ENCODE measurements around the gene CPNE1.
"Not testable (repeated sequence)": the region's sequence is repeated elsewhere in the genome, so short reads cannot be mapped to it uniquely, and the experiment has no call there.

Gene CPNE1

DNA sequence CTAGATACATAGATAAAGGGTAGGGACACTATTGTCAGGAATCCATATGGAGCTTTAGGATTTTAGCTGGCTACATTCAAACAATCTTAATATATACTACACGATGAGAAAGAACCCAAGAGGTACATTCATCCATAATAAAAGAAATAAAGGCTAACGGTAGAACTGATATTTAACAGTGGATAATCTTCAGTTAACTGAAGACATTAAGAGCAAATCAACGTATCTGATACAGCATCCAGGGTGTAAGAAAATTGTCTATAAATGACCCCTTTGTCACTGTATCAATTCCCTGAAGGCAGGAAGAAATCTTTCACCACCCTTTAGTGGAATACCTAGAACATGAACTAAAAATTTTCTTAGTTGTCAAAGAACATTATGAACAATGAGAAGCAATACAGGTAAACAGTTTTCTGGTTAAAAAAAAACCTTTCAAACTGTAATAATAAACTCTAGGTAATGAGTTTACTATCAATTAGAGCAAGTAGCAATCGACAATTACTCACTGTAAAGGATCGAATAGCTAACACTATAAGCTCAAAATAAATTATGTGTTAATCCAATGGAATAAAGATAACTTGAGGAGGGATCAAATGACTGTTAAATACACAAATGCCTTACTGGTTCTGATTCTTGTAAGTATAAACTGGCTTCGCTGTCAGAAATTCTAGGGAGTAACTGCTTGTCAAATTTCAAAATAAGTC lies 46.3 kb upstream of the CPNE1 start:
- H3K4me2 ChIP-seq (ENCODE audit: low read length) = peak overlapping the region; percentile 5
- no peak overlapping the region for H2AFZ ChIP-seq (ENCODE audit: low read depth, low read length)
- no peaks in the 10 kb centered on the region for H3K9me3 ChIP-seq (ENCODE audit: insufficient read depth, low read length)
- no peaks in the 10 kb centered on the region for H3K27me3 ChIP-seq (ENCODE audit: low read depth, low read length)
- peaks cover 77% of the 10 kb centered on the region for H3K36me3 ChIP-seq (replicated peaks; ENCODE audit: low read depth, low read length)
- no peak overlapping the region for H3K4me3 ChIP-seq (ENCODE audit: low read length)
- peaks cover 76% of the 10 kb centered on the region for H4K20me1 ChIP-seq (ENCODE audit: insufficient read depth, low read length)
- H3K9ac ChIP-seq (ENCODE audit: low read length) = no peak overlapping the region
- H3K79me2 ChIP-seq (ENCODE audit: low read length) = peaks cover 86% of the 10 kb centered on the region
- H3K27ac ChIP-seq (ENCODE audit: low read length) = peak overlapping the region; percentile 35
- TF ChIP-seq EZH2phosphoT487 (IDR thresholded peaks at IDR 0.05; ENCODE audit: low read depth) (no peak), CTCF (IDR thresholded peaks at IDR 0.05; ENCODE audit: low read depth, low read length) (no peak)
- peaks cover 26% of the 10 kb centered on the region for H3K4me1 ChIP-seq (ENCODE audit: low read length)

DNA sequence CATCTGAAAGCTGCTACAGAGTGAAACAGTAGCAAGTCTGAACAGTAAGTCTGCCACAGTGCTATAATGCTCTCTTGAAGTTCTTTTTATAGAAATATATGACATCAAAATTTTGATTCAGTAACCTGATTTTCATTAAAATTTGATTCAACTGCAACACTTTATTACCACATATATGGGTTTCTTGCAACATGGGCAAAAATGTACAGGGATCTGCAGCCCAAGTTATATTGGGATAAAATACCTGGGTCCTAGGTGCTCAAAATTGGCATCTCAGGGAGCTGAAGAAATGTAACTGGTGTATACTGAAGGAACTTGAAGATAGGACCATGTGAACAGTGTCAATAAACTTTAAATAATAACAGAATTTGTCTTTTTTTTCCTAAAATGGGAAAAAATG lies 45.3 kb upstream of the CPNE1 start:
- peaks cover 82% of the 10 kb centered on the region for H3K79me2 ChIP-seq (ENCODE audit: low read length)
- no peak overlapping the region for H3K27ac ChIP-seq (ENCODE audit: low read length)
- no peak overlapping the region for H3K9ac ChIP-seq (ENCODE audit: low read length)
- H3K4me3 ChIP-seq (ENCODE audit: low read length) = no peak overlapping the region
- no peak overlapping the region for H3K4me2 ChIP-seq (ENCODE audit: low read length)
- no peak overlapping the region for H2AFZ ChIP-seq (ENCODE audit: low read depth, low read length)
- peaks cover 75% of the 10 kb centered on the region for H4K20me1 ChIP-seq (ENCODE audit: insufficient read depth, low read length)
- TF ChIP-seq EZH2phosphoT487 (IDR thresholded peaks at IDR 0.05; ENCODE audit: low read depth) (no peak), CTCF (IDR thresholded peaks at IDR 0.05; ENCODE audit: low read depth, low read length) (no peak)
- H3K36me3 ChIP-seq (replicated peaks; ENCODE audit: low read depth, low read length) = peaks cover 77% of the 10 kb centered on the region
- no peaks in the 10 kb centered on the region for H3K27me3 ChIP-seq (ENCODE audit: low read depth, low read length)
- no peaks in the 10 kb centered on the region for H3K9me3 ChIP-seq (ENCODE audit: insufficient read depth, low read length)
- peaks cover 26% of the 10 kb centered on the region for H3K4me1 ChIP-seq (ENCODE audit: low read length)

DNA sequence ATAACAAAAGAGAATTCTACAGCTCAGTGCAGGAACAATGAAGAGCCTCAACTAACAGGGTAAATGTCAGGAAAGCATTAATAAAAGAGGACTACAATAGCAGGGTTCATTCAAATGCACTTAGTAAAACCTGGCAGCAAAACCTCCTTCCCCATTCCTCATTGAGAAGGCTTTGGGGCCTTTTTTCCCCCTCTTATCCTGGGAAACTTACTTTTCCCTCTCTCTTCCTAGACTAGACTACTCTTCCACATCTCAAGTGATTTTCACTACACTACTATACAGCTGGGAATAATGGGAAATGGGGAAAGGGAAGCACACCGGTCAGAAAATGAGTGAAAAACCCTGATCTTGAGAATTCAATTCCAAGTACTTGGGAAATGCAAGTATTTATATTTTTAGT lies 44.6 kb upstream of the CPNE1 start:
- no peak for TF ChIP-seq EZH2phosphoT487 (IDR thresholded peaks at IDR 0.05; ENCODE audit: low read depth)
- TF ChIP-seq CTCF (IDR thresholded peaks at IDR 0.05; ENCODE audit: low read depth, low read length) = no peak
- no peaks in the 10 kb centered on the region for H3K9me3 ChIP-seq (ENCODE audit: insufficient read depth, low read length)
- H3K4me1 ChIP-seq (ENCODE audit: low read length) = peaks cover 26% of the 10 kb centered on the region
- H2AFZ ChIP-seq (ENCODE audit: low read depth, low read length) = no peak overlapping the region
- no peak overlapping the region for H3K9ac ChIP-seq (ENCODE audit: low read length)
- H3K4me3 ChIP-seq (ENCODE audit: low read length) = no peak overlapping the region
- H3K27ac ChIP-seq (ENCODE audit: low read length) = no peak overlapping the region
- peaks cover 81% of the 10 kb centered on the region for H3K36me3 ChIP-seq (replicated peaks; ENCODE audit: low read depth, low read length)
- peaks cover 81% of the 10 kb centered on the region for H3K79me2 ChIP-seq (ENCODE audit: low read length)
- H3K4me2 ChIP-seq (ENCODE audit: low read length) = no peak overlapping the region
- H4K20me1 ChIP-seq (ENCODE audit: insufficient read depth, low read length) = peaks cover 78% of the 10 kb centered on the region
- no peaks in the 10 kb centered on the region for H3K27me3 ChIP-seq (ENCODE audit: low read depth, low read length)

DNA sequence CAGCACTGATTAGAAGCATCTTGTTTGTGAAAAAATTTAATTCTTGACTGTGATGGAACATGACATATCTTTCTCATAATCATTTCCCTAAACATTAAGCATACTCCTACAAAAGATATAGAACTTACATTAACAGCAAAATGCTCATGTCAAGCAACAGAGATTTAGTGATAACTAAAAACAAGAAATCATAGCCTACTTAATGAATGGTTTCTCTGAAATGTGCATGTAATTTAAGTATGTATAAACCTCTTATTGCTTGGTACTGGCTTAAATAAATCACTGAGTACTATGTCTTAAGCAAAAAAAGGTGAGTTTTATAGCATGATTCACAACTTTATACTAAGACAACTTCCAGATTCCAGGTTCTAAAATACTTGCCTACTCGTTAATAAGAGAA lies 43.8 kb upstream of the CPNE1 start:
- H2AFZ ChIP-seq (ENCODE audit: low read depth, low read length) = no peak overlapping the region
- H3K4me2 ChIP-seq (ENCODE audit: low read length) = no peak overlapping the region
- H4K20me1 ChIP-seq (ENCODE audit: insufficient read depth, low read length) = peaks cover 78% of the 10 kb centered on the region
- peaks cover 78% of the 10 kb centered on the region for H3K36me3 ChIP-seq (replicated peaks; ENCODE audit: low read depth, low read length)
- no peak overlapping the region for H3K4me3 ChIP-seq (ENCODE audit: low read length)
- H3K27me3 ChIP-seq (ENCODE audit: low read depth, low read length) = no peaks in the 10 kb centered on the region
- no peak overlapping the region for H3K9ac ChIP-seq (ENCODE audit: low read length)
- TF ChIP-seq EZH2phosphoT487 (IDR thresholded peaks at IDR 0.05; ENCODE audit: low read depth) (no peak), CTCF (IDR thresholded peaks at IDR 0.05; ENCODE audit: low read depth, low read length) (no peak)
- H3K9me3 ChIP-seq (ENCODE audit: insufficient read depth, low read length) = no peaks in the 10 kb centered on the region
- H3K4me1 ChIP-seq (ENCODE audit: low read length) = peaks cover 23% of the 10 kb centered on the region
- H3K27ac ChIP-seq (ENCODE audit: low read length) = no peak overlapping the region
- H3K79me2 ChIP-seq (ENCODE audit: low read length) = peaks cover 74% of the 10 kb centered on the region

DNA sequence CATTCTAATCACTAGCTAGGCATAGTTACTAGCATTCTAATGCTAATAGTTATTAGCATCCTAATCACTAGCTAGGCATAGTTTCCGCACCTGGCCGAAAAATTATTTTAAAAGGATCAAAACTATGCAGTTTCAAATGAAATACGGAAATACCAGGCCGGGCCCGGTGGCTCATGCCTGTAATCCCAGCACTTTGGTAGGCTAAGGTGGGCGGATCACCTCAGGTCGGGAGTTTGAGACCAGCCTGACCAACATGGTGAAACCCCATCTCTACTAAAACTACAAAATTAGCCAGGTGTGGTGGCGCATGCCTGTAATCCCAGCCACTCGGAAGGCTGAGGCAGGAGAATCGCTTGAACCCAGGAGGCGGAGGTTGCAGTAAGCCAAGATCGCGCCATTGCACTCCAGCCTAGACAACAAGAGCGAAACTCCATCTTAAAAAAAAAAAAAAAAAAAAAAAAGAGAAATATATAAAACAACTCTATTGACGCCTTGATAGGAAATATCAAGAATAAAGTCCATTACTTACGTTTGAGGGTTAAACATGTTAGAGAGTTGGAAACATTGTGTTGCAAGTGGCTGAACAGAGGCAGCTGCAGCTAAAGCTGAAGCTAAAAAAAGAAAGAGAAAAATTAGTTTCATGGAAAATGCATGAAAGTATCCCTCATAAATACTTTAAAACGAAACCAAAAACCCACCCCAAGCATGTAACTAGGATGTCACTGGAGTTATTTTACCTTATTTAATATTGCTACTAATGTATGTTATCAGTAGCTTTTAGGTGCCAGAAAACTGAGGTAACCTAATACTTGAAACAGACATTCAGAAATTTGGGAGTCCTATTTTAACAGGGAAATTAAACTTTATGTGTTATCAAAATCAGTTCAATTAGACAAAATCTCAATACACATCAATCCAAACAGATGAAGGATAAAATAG lies 42.2 kb upstream of the CPNE1 start:
- peaks cover 71% of the 10 kb centered on the region for H4K20me1 ChIP-seq (ENCODE audit: insufficient read depth, low read length)
- not testable (repeated sequence) for H3K27ac ChIP-seq (ENCODE audit: low read length); H3K27me3 ChIP-seq (ENCODE audit: low read depth, low read length); H3K4me2 ChIP-seq (ENCODE audit: low read length); H3K9ac ChIP-seq (ENCODE audit: low read length); H3K4me3 ChIP-seq (ENCODE audit: low read length); H3K4me1 ChIP-seq (ENCODE audit: low read length); H3K9me3 ChIP-seq (ENCODE audit: insufficient read depth, low read length); H2AFZ ChIP-seq (ENCODE audit: low read depth, low read length)
- H3K36me3 ChIP-seq (replicated peaks; ENCODE audit: low read depth, low read length) = peaks cover 80% of the 10 kb centered on the region
- peaks cover 59% of the 10 kb centered on the region for H3K79me2 ChIP-seq (ENCODE audit: low read length)

- H3K4me1 ChIP-seq (ENCODE audit: low read length); H3K4me2 ChIP-seq (ENCODE audit: low read length); H3K27ac ChIP-seq (ENCODE audit: low read length); H3K4me3 ChIP-seq (ENCODE audit: low read length); H3K9ac ChIP-seq (ENCODE audit: low read length); H2AFZ ChIP-seq (ENCODE audit: low read depth, low read length); H3K9me3 ChIP-seq (ENCODE audit: insufficient read depth, low read length); H3K27me3 ChIP-seq (ENCODE audit: low read depth, low read length): not testable (repeated sequence)
- H3K36me3 ChIP-seq (replicated peaks; ENCODE audit: low read depth, low read length) = peaks cover 73% of the 10 kb centered on the region
- peaks cover 61% of the 10 kb centered on the region for H4K20me1 ChIP-seq (ENCODE audit: insufficient read depth, low read length)
- peaks cover 55% of the 10 kb centered on the region for H3K79me2 ChIP-seq (ENCODE audit: low read length)
These were observed 41.2 kb upstream of the CPNE1 start for GRCh38 chr20:35705894-35706293.
